PC-3 (cell line): ENCODE data around the gene DICER1. TPM values are rescaled to one million over a fixed set of nuclear protein-coding genes. Genes with fewer than 3 reads are reported as not detected.

ENCODE experiments used
- ATAC-seq: fragments of 200-7000 bp; cut with Tn5 transposase; 2 replicates; pipeline ENCODE4 v1.9.1; 2020; ENCODE audit warnings: mild to moderate bottlenecking, moderate library complexity
- BruUV-seq: library from RNA; stranded (reverse); fragments of 400-500 nt; replicated peaks from 2 replicates; lab custom pipeline; 2021; lab: Mats Ljungman, UMichigan
- CTCF ChIA-PET: fragments of 300-600 bp; sonication (Branson Sonifier 250); formaldehyde crosslinking; loops from one replicate; lab custom pipeline; 2022; ENCODE audit warnings: antibody characterized with exemption; lab: Charles Lee
- POLR2A ChIA-PET: fragments of 300-600 bp; sonication (Branson Sonifier 250); formaldehyde crosslinking; loops from one replicate; lab custom pipeline; 2022; ENCODE audit warnings: antibody characterized with exemption; ENCODE audit not compliant: unreplicated experiment; lab: Charles Lee
- DNase-seq: peaks from one replicate; pipeline ENCODE4 v3.0.0-alpha.2; 2015
- H2AFZ ChIP-seq: fragments of 300-600 bp; sonication (generic); 2 replicates; pipeline ENCODE4 v1.6.0; 2016; ENCODE audit warnings: antibody characterized with exemption, low read length
- H3F3A ChIP-seq: fragments of 300-600 bp; sonication (generic); one replicate; pipeline ENCODE4 v1.6.0; 2017; ENCODE audit warnings: antibody characterized with exemption, low read length, control low read depth, mild to moderate bottlenecking; ENCODE audit not compliant: unreplicated experiment
- H3K27ac ChIP-seq: fragments of 300-600 bp; sonication (generic); 2 replicates; pipeline ENCODE4 v1.5.1; 2016; ENCODE audit warnings: mild to moderate bottlenecking, low read length
- H3K27me3 ChIP-seq: fragments of 300-600 bp; sonication (generic); 2 replicates; pipeline ENCODE4 v1.6.1; 2016; ENCODE audit warnings: low read length, mixed read lengths
- H3K36me3 ChIP-seq: fragments of 300-600 bp; sonication (generic); 2 replicates; pipeline ENCODE4 v1.6.1; 2016; ENCODE audit warnings: low read depth, mixed run types, low read length, mixed read lengths
- H3K4me1 ChIP-seq: fragments of 300-600 bp; sonication (generic); 2 replicates; pipeline ENCODE4 v1.5.1; 2016; ENCODE audit warnings: low read length; ENCODE audit not compliant: insufficient read depth
- H3K4me2 ChIP-seq: fragments of 300-600 bp; sonication (generic); 2 replicates; pipeline ENCODE4 v1.6.0; 2016; ENCODE audit warnings: low read length
- H3K4me3 ChIP-seq: fragments of 300-600 bp; sonication (generic); 2 replicates; pipeline ENCODE4 v1.5.1; 2016; ENCODE audit warnings: mild to moderate bottlenecking, low read length, mixed read lengths
- H3K79me2 ChIP-seq: fragments of 300-600 bp; sonication (generic); 2 replicates; pipeline ENCODE4 v1.6.1; 2017; ENCODE audit warnings: low read length, mixed read lengths
- H3K9ac ChIP-seq: fragments of 300-600 bp; sonication (generic); 2 replicates; pipeline ENCODE4 v1.6.0; 2016; ENCODE audit warnings: mild to moderate bottlenecking, low read length
- H3K9me2 ChIP-seq: fragments of 300-600 bp; sonication (generic); replicated peaks from 2 replicates; pipeline ENCODE4 v1.6.1; 2016; ENCODE audit warnings: mixed run types, low read length, mixed read lengths
- H3K9me3 ChIP-seq: fragments of 300-600 bp; sonication (generic); 2 replicates; pipeline ENCODE4 v1.6.1; 2016; ENCODE audit warnings: low read length, mixed read lengths
- H4K20me1 ChIP-seq: fragments of 300-600 bp; sonication (generic); 2 replicates; pipeline ENCODE4 v1.6.1; 2016; ENCODE audit warnings: low read length, mixed read lengths
- CTCF ChIP-seq: fragments of 300-600 bp; sonication (generic); conservative IDR thresholded peaks from 2 replicates; pipeline ENCODE4 v1.5.1; 2017; ENCODE audit warnings: antibody characterized with exemption, low read depth, mild to moderate bottlenecking, low read length
- EZH2 ChIP-seq: fragments of 300-600 bp; sonication (generic); IDR thresholded peaks from one replicate; pipeline ENCODE4 v1.6.1; 2017; ENCODE audit warnings: antibody characterized with exemption, mild to moderate bottlenecking, low read length; ENCODE audit not compliant: unreplicated experiment
- EZH2phosphoT487 ChIP-seq: fragments of 300-600 bp; sonication (generic); IDR thresholded peaks from 2 replicates; pipeline ENCODE4 v1.6.1; 2018; ENCODE audit warnings: mild to moderate bottlenecking, antibody characterized with exemption, low read length, borderline replicate concordance
- intact Hi-C: fragments of 100-400 bp; cut with micrococcal nuclease; formaldehyde crosslinking; loops from 2 replicates; pipeline ENCODE4 v1.9.0; 2023
- total RNA-seq: library from RNA; depleted of rRNA; stranded (reverse); fragments of >200 nt; gene quantifications from 2 replicates; pipeline ENCODE4 v1.2.3, GENCODE V29; 2014

Gene DICER1
- total RNA-seq, 1 experiment from 2014 or later = 29.9 TPM

DNA sequence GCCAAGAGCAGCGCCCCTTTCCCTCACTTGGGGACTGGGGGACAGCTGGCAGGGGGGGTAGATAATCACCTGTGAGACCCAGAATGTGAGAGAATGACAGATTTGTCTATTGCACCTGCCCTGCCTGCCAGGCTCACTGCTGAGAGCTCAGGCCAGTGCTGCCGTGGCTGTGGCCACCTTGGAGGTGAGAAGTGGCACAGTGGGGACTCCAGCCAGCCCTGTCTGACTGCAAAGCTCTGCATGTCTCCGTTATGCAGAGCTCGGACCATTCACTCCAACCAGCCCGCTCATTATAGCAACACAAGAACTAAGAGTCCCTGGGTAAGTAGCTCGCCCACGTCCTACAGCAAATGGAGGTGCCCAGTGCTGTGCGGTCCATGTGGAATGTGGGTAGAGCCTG is 88.8 kb downstream of the DICER1 start:
- H3K27me3 ChIP-seq = peaks cover 32% of the 10 kb centered on the region
- DNase-seq (no peak), ATAC-seq (no peak)
- ChIA-PET POLR2A (no interaction called here), CTCF (no interaction called here)
- H3K9me2 ChIP-seq = no peaks in the 10 kb centered on the region
- H3K36me3 ChIP-seq = no peaks in the 10 kb centered on the region
- H3K27ac ChIP-seq = no peak overlapping the region
- no TSS peak for BruUV-seq
- no peak overlapping the region for H2AFZ ChIP-seq
- no peaks in the 10 kb centered on the region for H3K4me1 ChIP-seq
- H3K4me2 ChIP-seq = no peak overlapping the region
- no peaks in the 10 kb centered on the region for H3K79me2 ChIP-seq
- no peak for TF ChIP-seq CTCF
- no peak for TF ChIP-seq EZH2
- no peak for TF ChIP-seq EZH2phosphoT487
- intact Hi-C loops = no loop called here
- no peak overlapping the region for H3K4me3 ChIP-seq
- H3K9me3 ChIP-seq = no peaks in the 10 kb centered on the region
- no peak overlapping the region for H3K9ac ChIP-seq
- H3F3A ChIP-seq = no peaks in the 10 kb centered on the region
- no peaks in the 10 kb centered on the region for H4K20me1 ChIP-seq

GRCh38 chr14:95068080-95068479 is 89.2 kb downstream of the DICER1 start:
- BruUV-seq = no TSS peak
- H3K4me3 ChIP-seq = no peak overlapping the region
- no peaks in the 10 kb centered on the region for H3K4me1 ChIP-seq
- H3K27ac ChIP-seq = no peak overlapping the region
- intact Hi-C loops = no loop called here
- POLR2A ChIA-PET = no interaction called here
- ATAC-seq (no peak), DNase-seq (no peak)
- no peak overlapping the region for H2AFZ ChIP-seq
- no peak for TF ChIP-seq EZH2phosphoT487
- TF ChIP-seq EZH2 = no peak
- TF ChIP-seq CTCF = no peak
- H3K9me3 ChIP-seq = no peaks in the 10 kb centered on the region
- no peak overlapping the region for H3K9ac ChIP-seq
- H3K36me3 ChIP-seq = no peaks in the 10 kb centered on the region
- CTCF ChIA-PET = no interaction called here
- H3K27me3 ChIP-seq = peaks cover 27% of the 10 kb centered on the region
- H3K4me2 ChIP-seq = no peak overlapping the region
- no peaks in the 10 kb centered on the region for H3F3A ChIP-seq
- no peaks in the 10 kb centered on the region for H3K9me2 ChIP-seq
- no peaks in the 10 kb centered on the region for H3K79me2 ChIP-seq
- no peaks in the 10 kb centered on the region for H4K20me1 ChIP-seq

DNA sequence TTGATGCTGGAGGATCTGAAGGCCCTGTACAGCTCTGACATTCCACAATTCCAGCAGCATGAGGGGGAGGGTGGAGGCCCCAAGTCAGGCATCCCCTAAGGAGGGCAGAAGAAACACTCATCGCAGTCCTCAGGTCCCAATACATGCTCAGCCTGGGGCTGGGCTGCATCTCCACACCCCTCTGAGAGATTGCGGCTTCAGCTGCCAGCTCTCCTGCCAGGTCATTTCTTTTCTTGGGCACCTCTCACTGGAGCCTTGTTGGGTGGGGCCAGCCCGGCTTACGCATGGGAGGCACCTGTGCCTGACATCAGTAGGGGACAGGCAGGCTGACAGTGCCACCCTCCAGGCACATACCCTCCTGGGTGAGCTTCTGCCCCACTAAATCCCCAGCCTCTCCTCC is 89.8 kb downstream of the DICER1 start:
- H3K9me3 ChIP-seq = no peaks in the 10 kb centered on the region
- no peak overlapping the region for H3K4me2 ChIP-seq
- H3K36me3 ChIP-seq = no peaks in the 10 kb centered on the region
- H3K4me1 ChIP-seq = no peaks in the 10 kb centered on the region
- no peaks in the 10 kb centered on the region for H3F3A ChIP-seq
- CTCF ChIA-PET = no interaction called here
- DNase-seq = no peak
- no peak overlapping the region for H3K9ac ChIP-seq
- no peak overlapping the region for H3K27ac ChIP-seq
- intact Hi-C loops = no loop called here
- POLR2A ChIA-PET = no interaction called here
- no peaks in the 10 kb centered on the region for H3K79me2 ChIP-seq
- H3K4me3 ChIP-seq = no peak overlapping the region
- BruUV-seq = no TSS peak
- H3K27me3 ChIP-seq = peaks cover 22% of the 10 kb centered on the region
- no peaks in the 10 kb centered on the region for H4K20me1 ChIP-seq
- H2AFZ ChIP-seq = no peak overlapping the region
- H3K9me2 ChIP-seq = no peaks in the 10 kb centered on the region
- TF ChIP-seq EZH2 (no peak), CTCF (no peak)
- ATAC-seq = no peak
